Thymus (tissue), 11 donors: ENCODE results near the gene RAB1B. TPM values are rescaled to one million over a fixed set of nuclear protein-coding genes. Genes with fewer than 3 reads are reported as not detected.
A peak's percentile ranks its signal among the peaks of the same experiment; 100 is the strongest.

Experiments
- DNase-seq, 9 donors: peaks; one replicate each; pipeline ENCODE4 v3.0.0-alpha.2; 2013; ENCODE audit warnings: low spot score in 9 of 9, low read depth in 6 of 9, missing footprints in 1 of 9
- H3K27ac ChIP-seq, 2 donors: one replicate each; pipeline ENCODE4 v1.5.1; 2013; ENCODE audit warnings: control low read depth in 1 of 2, low read depth in 1 of 2, low read length in 1 of 2, mild to moderate bottlenecking in 1 of 2, moderate library complexity in 1 of 2
- H3K27me3 ChIP-seq, 2 donors: one replicate each; pipeline ENCODE4 v1.5.1; 2013; ENCODE audit warnings: low read length in 1 of 2; ENCODE audit not compliant: control insufficient read depth in 2 of 2, insufficient read depth in 1 of 2
- H3K36me3 ChIP-seq, 2 donors: one replicate each; pipeline ENCODE4 v1.5.1; 2013; ENCODE audit warnings: low read length in 1 of 2, mild to moderate bottlenecking in 1 of 2, moderate library complexity in 1 of 2; ENCODE audit not compliant: control insufficient read depth in 2 of 2, insufficient read depth in 2 of 2
- H3K4me1 ChIP-seq, 2 donors: one replicate each; pipeline ENCODE4 v1.5.1; 2013; ENCODE audit warnings: low read length in 2 of 2; ENCODE audit not compliant: control insufficient read depth in 2 of 2, insufficient read depth in 2 of 2
- H3K4me3 ChIP-seq, 2 donors: one replicate each; pipeline ENCODE4 v1.5.1; 2013; ENCODE audit warnings: low read length in 2 of 2, control low read depth in 1 of 2, mild to moderate bottlenecking in 1 of 2
- H3K9me3 ChIP-seq, 2 donors: one replicate each; pipeline ENCODE4 v1.5.1; 2013; ENCODE audit warnings: low read length in 1 of 2, mild to moderate bottlenecking in 1 of 2; ENCODE audit not compliant: control insufficient read depth in 2 of 2, insufficient read depth in 1 of 2
- WGBS: extraction: QIAGEN DNeasy Blood & Tissue Kit; methylation state at CpG from one replicate; pipeline ENCODE4 v1.1.7; 2013; 5-methylcytosine and 5-hydroxymethylcytosine counted together
- polyA plus RNA-seq: library from polyadenylated mRNA; stranded (reverse); fragments of 200-250 nt; gene quantifications from one replicate; pipeline ENCODE4 v1.2.3, GENCODE V29; 2013
- total RNA-seq: library from RNA; stranded (reverse); fragments of 120-200 nt; gene quantifications from one replicate; pipeline ENCODE4 v1.2.4, GENCODE V29; 2013
- donor health status: healthy.

RAB1B gene
- total and polyA plus RNA-seq, 2 donors: 80.8 to 105 TPM

DNA sequence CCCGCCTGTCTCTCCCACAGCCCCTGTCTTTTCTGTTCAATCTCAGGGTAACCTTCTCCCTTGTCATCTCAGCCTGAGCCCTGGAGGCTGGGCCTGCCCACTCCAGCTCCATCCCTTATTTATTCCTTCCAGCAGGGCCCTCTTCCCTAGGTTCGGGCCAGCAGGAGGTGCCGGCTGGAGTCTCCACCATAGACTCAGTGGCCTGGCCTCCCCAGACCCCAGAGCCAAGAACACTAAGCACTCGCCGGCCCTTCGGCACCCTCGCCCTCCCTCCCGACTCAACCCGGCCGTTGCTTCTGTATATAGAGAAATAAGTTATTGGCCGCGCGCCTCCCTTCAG is 1.4 kb upstream of the RAB1B start:
- Histone ChIP-seq H3K4me3 (peak overlapping the region; percentile 73 to 98), H3K27me3 (no peaks in the 10 kb centered on the region), H3K27ac (no peak overlapping the region), H3K36me3 (peaks cover 56 to 70% of the 10 kb centered on the region in 2 donors), H3K9me3 (peaks cover 0 to 4% of the 10 kb centered on the region in 2 donors), H3K4me1 (peaks cover 14 to 41% of the 10 kb centered on the region in 2 donors)
- 42% methylated on average over 13 of the region's 13 CpGs for WGBS
- no peak for DNase-seq

- peak in 7 of 9 donors; percentile 78 to 94 (median 86) for DNase-seq
- Histone ChIP-seq H3K4me3 (peak overlapping the region; percentile 73 to 98), H3K27me3 (no peaks in the 10 kb centered on the region), H3K9me3 (peaks cover 0 to 4% of the 10 kb centered on the region in 2 donors), H3K4me1 (peaks cover 14 to 47% of the 10 kb centered on the region in 2 donors), H3K36me3 (peaks cover 56 to 70% of the 10 kb centered on the region in 2 donors), H3K27ac (peak overlapping the region; percentile 93 to 95)
- 1% methylated on average over 61 of the region's 61 CpGs for WGBS
Measured at GRCh38 chr11:66267379-66268243, 828 bp upstream of the RAB1B start.

GRCh38 chr11:66268952-66269905 is 790 bp downstream of the RAB1B start:
- H3K9me3 ChIP-seq: peaks cover 0 to 4% of the 10 kb centered on the region in 2 donors
- H3K36me3 ChIP-seq: peaks cover 56 to 70% of the 10 kb centered on the region in 2 donors
- DNase-seq: peak in 1 of 9 donors; percentile 45
- H3K27ac ChIP-seq: peak overlapping the region; percentile 72 to 92
- H3K27me3 ChIP-seq: no peaks in the 10 kb centered on the region
- H3K4me1 ChIP-seq: peaks cover 16 to 62% of the 10 kb centered on the region in 2 donors
- peak overlapping the region; percentile 73 to 98 for H3K4me3 ChIP-seq
- WGBS: 3% methylated on average over 32 of the region's 32 CpGs

DNA sequence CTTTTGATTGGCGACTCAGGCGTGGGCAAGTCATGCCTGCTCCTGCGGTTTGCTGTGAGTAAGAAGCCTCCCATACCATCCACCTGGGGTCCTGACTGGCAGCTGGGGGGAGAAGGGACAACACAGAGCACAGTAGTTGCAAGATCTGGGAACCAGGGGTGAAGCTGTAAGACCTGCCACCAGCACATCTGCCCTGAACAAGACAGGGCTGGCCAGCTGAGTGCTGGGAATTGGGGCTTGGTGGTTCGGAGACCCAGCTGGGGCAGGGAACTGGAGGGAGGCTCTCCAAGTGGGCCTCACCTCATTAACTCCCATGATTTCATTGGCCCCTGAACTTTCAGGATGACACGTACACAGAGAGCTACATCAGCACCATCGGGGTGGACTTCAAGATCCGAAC is 3.4 kb downstream of the RAB1B start:
- Histone ChIP-seq H3K36me3 (peaks cover 53 to 68% of the 10 kb centered on the region in 2 donors), H3K27me3 (no peaks in the 10 kb centered on the region), H3K9me3 (peaks cover 0 to 4% of the 10 kb centered on the region in 2 donors), H3K4me1 (peaks cover 35 to 84% of the 10 kb centered on the region in 2 donors), H3K4me3 (no peak overlapping the region), H3K27ac (no peak overlapping the region)
- 95% methylated on average over 7 of the region's 7 CpGs for WGBS
- DNase-seq: no peak

GRCh38 chr11:66272596-66272995 is 4.2 kb downstream of the RAB1B start:
- Histone ChIP-seq H3K36me3 (peaks cover 50 to 65% of the 10 kb centered on the region in 2 donors), H3K9me3 (peaks cover 0 to 4% of the 10 kb centered on the region in 2 donors), H3K4me1 (peaks cover 37 to 85% of the 10 kb centered on the region in 2 donors), H3K4me3 (no peak overlapping the region), H3K27ac (no peak overlapping the region), H3K27me3 (peaks cover 0 to under 1% of the 10 kb centered on the region in 2 donors)
- no peak for DNase-seq
- WGBS: 87% methylated on average over 2 of the region's 2 CpGs

DNA sequence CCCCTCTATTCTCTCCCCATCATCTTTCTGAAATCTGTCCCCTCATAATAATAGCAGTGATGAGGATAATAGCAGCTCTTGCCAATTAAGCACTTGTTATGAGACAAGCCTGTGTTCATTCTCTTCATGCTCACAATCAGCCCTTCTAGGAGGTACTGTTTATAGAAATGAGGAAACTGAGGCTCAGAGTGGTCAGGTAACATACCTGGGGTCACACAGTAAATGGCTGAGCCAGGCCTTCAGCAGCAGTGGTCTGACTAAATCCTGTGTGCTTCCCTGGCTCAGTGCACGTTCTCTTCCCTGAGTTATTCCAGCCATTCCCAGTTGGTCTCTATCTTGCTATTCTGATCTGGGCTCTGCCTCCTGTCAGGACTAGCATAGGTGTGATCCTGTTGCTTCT is 5.8 kb downstream of the RAB1B start:
- no peak overlapping the region for H3K27ac ChIP-seq
- H3K27me3 ChIP-seq: peaks cover 0 to 9% of the 10 kb centered on the region in 2 donors
- H3K4me1 ChIP-seq: peaks cover 46 to 85% of the 10 kb centered on the region in 2 donors
- no peak for DNase-seq
- H3K36me3 ChIP-seq: peaks cover 50 to 65% of the 10 kb centered on the region in 2 donors
- H3K9me3 ChIP-seq: no peaks in the 10 kb centered on the region
- no peak overlapping the region for H3K4me3 ChIP-seq
- WGBS: 93% methylated on average over 1 of the region's 1 CpG

GRCh38 chr11:66275396-66275795 is 7.0 kb downstream of the RAB1B start:
- Histone ChIP-seq H3K27me3 (peaks cover 0 to 11% of the 10 kb centered on the region in 2 donors), H3K4me3 (peak overlapping the region in 1 of 2 donors; percentile 6), H3K27ac (peak overlapping the region; percentile 36 to 81), H3K9me3 (no peaks in the 10 kb centered on the region), H3K4me1 (peaks cover 43 to 85% of the 10 kb centered on the region in 2 donors), H3K36me3 (peaks cover 53 to 58% of the 10 kb centered on the region in 2 donors)
- peak in 1 of 9 donors; percentile 77 for DNase-seq
- WGBS: 37% methylated on average over 8 of the region's 8 CpGs

DNA sequence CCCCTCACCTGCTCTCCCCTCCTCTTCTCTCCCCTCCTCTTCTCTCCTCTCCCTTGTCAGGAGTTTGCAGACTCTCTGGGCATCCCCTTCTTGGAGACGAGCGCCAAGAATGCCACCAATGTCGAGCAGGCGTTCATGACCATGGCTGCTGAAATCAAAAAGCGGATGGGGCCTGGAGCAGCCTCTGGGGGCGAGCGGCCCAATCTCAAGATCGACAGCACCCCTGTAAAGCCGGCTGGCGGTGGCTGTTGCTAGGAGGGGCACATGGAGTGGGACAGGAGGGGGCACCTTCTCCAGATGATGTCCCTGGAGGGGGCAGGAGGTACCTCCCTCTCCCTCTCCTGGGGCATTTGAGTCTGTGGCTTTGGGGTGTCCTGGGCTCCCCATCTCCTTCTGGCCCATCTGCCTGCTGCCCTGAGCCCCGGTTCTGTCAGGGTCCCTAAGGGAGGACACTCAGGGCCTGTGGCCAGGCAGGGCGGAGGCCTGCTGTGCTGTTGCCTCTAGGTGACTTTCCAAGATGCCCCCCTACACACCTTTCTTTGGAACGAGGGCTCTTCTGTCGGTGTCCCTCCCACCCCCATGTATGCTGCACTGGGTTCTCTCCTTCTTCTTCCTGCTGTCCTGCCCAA is 7.7 kb downstream of the RAB1B start:
- Histone ChIP-seq H3K36me3 (peaks cover 52 to 53% of the 10 kb centered on the region in 2 donors), H3K27me3 (peaks cover 0 to 11% of the 10 kb centered on the region in 2 donors), H3K27ac (peak overlapping the region in 1 of 2 donors; percentile 81), H3K9me3 (no peaks in the 10 kb centered on the region), H3K4me1 (peaks cover 42 to 85% of the 10 kb centered on the region in 2 donors), H3K4me3 (no peak overlapping the region)
- no peak for DNase-seq
- 97% methylated on average over 14 of the region's 14 CpGs for whole genome bisulfite sequencing
